K562 (cell line): ENCODE results near the gene FHIT. TPM values are rescaled to one million over a fixed set of nuclear protein-coding genes. Genes with fewer than 3 reads are reported as not detected.

Experiments used
- ATAC-seq: fragments of 200-7000 bp; cut with Tn5 transposase; 3 replicates; pipeline ENCODE4 v1.9.1; 2020; ENCODE audit warnings: moderate library complexity
- BruUV-seq: library from RNA; stranded (reverse); fragments of 400-500 nt; replicated peaks from 2 replicates; lab custom pipeline; 2021; lab: Mats Ljungman, UMichigan
- CTCF ChIA-PET: fragments of 300-600 bp; formaldehyde crosslinking; extraction: SDS; loops from one replicate; lab custom pipeline; 2021; ENCODE audit warnings: low intra/inter-chr PET ratio; lab: Yijun Ruan, JAX
- POLR2A ChIA-PET: fragments of 300-600, 350-650 bp; sonication (Branson Sonifier 250); formaldehyde crosslinking; extraction: SDS; loops from one replicate; lab custom pipeline; 2021; ENCODE audit warnings: antibody characterized with exemption, inconsistent platforms; lab: Yijun Ruan, JAX
- DNase-seq, 4 experiments: peaks; one replicate each; pipeline versions ENCODE4 v3.0.0 to v3.0.0-alpha.2; 2011 to 2018; ENCODE audit warnings: low spot score in 3 of 4, mixed read lengths in 3 of 4; ENCODE audit errors: extremely low read depth in 1 of 4
- FAIRE-seq: peaks from 2 replicates; lab custom pipeline; 2011; peaks lifted over from hg19 to GRCh38; lab: Jason Lieb, UNC
- H2AFZ ChIP-seq: 2 replicates; pipeline ENCODE4 v1.6.0; 2011; ENCODE audit warnings: low read depth, low read length, control low read depth, inconsistent platforms
- H3K27ac ChIP-seq: fragments of 200-600 bp; 3 replicates; pipeline ENCODE4 v1.8.0; 2011; ENCODE audit warnings: low read depth, mild to moderate bottlenecking, control low read depth, inconsistent platforms, low read length, moderate library complexity, mixed read lengths; ENCODE audit errors: extremely low read depth
- H3K27me3 ChIP-seq, 2 experiments: fragments of 300-600 bp in 1 of 2; 2 replicates in 1 of 2; 3 replicates in 1 of 2; pipeline versions ENCODE4 v1.6.0 to v1.8.0; 2011; ENCODE audit warnings: inconsistent platforms in 2 of 2, low read length in 2 of 2, mild to moderate bottlenecking in 1 of 2, mixed read lengths in 1 of 2, moderate library complexity in 1 of 2; ENCODE audit not compliant: control insufficient read depth in 2 of 2, insufficient read depth in 2 of 2
- H3K36me3 ChIP-seq: fragments of 300-600 bp; 3 replicates; pipeline ENCODE4 v1.8.0; 2011; ENCODE audit warnings: mild to moderate bottlenecking, low read length, inconsistent platforms; ENCODE audit not compliant: control insufficient read depth, insufficient read depth
- H3K4me1 ChIP-seq, 2 experiments: fragments of 200-600 bp in 1 of 2; replicated peaks in 1 of 2; 2 replicates in 1 of 2; 3 replicates in 1 of 2; pipeline versions ENCODE4 v1.5.1 to v1.8.0; 2011; ENCODE audit warnings: inconsistent platforms in 2 of 2, low read length in 2 of 2, mild to moderate bottlenecking in 1 of 2, mixed read lengths in 1 of 2, moderate library complexity in 1 of 2; ENCODE audit not compliant: control insufficient read depth in 2 of 2, insufficient read depth in 2 of 2
- H3K4me2 ChIP-seq: 2 replicates; pipeline ENCODE4 v1.6.1; 2011; ENCODE audit warnings: low read length, control low read depth, inconsistent platforms, mixed read lengths; ENCODE audit not compliant: insufficient read depth
- H3K4me3 ChIP-seq: fragments of 200-600 bp; sonication (generic), shearing (Covaris generic); 2 replicates; pipeline ENCODE4 v1.5.1; 2016; ENCODE audit warnings: control low read depth, inconsistent platforms
- H3K79me2 ChIP-seq: fragments of 200-600 bp; 3 replicates; pipeline ENCODE4 v1.8.0; 2011; ENCODE audit warnings: low read length, inconsistent platforms; ENCODE audit not compliant: control insufficient read depth, insufficient read depth
- H3K9ac ChIP-seq, 2 experiments: 2 replicates each; pipeline versions ENCODE4 v1.6.0 to v1.6.1; 2011; ENCODE audit warnings: low read depth in 2 of 2, low read length in 2 of 2, control low read depth in 1 of 2, inconsistent platforms in 1 of 2, mild to moderate bottlenecking in 1 of 2, mixed read lengths in 1 of 2; ENCODE audit not compliant: insufficient read depth in 1 of 2
- H3K9me1 ChIP-seq: one replicate; pipeline ENCODE4 v1.6.0; 2011; ENCODE audit warnings: inconsistent platforms, mild to moderate bottlenecking, low read length, moderate library complexity; ENCODE audit not compliant: control insufficient read depth, insufficient read depth
- H3K9me3 ChIP-seq: replicated peaks from 2 replicates; pipeline ENCODE4 v1.5.1; 2011; ENCODE audit warnings: low read depth, low read length, inconsistent platforms; ENCODE audit not compliant: control insufficient read depth, insufficient read depth
- H4K20me1 ChIP-seq: replicated peaks from 2 replicates; pipeline ENCODE4 v1.6.1; 2011; ENCODE audit warnings: low read length, inconsistent platforms, mixed read lengths; ENCODE audit not compliant: control insufficient read depth, insufficient read depth
- ADNP ChIP-seq: fragments of 200-800 bp; sonication (Bioruptor generic); IDR thresholded peaks from 2 replicates; pipeline ENCODE4 v1.6.1; 2016; ENCODE audit warnings: missing genetic modification characterization, missing compliant biosample characterization
- BMI1 ChIP-seq: fragments of 150-350 bp; IDR thresholded peaks from 2 replicates; pipeline ENCODE4 v1.6.1; 2014; ENCODE audit warnings: low read length
- ETS2 ChIP-seq: IDR thresholded peaks from 2 replicates; pipeline ENCODE4 v1.6.1; 2016; ENCODE audit warnings: borderline replicate concordance, missing genetic modification characterization, mild to moderate bottlenecking, moderate library complexity, missing compliant biosample characterization; ENCODE audit not compliant: poor library complexity, severe bottlenecking
- JUNB ChIP-seq: fragments of 450-650 bp; formaldehyde crosslinking; conservative IDR thresholded peaks from 2 replicates; pipeline ENCODE4 v1.4.0; 2020; ENCODE audit warnings: mild to moderate bottlenecking
- LCOR ChIP-seq: sonication (generic); formaldehyde crosslinking; IDR thresholded peaks from 2 replicates; pipeline ENCODE4 v1.8.0; 2022; ENCODE audit warnings: mild to moderate bottlenecking, missing genetic modification reagents
- NCOR1 ChIP-seq: fragments of 450-650 bp; IDR thresholded peaks from 2 replicates; pipeline ENCODE4 v1.6.1; 2016; ENCODE audit warnings: mild to moderate bottlenecking, moderate library complexity
- NFRKB ChIP-seq: fragments of 450-650 bp; IDR thresholded peaks from 2 replicates; pipeline ENCODE4 v1.6.1; 2016; ENCODE audit warnings: low read depth
- SAP30 ChIP-seq: fragments of 200-600 bp; sonication (generic); IDR thresholded peaks from 2 replicates; pipeline ENCODE4 v1.6.1; 2012; ENCODE audit warnings: borderline replicate concordance, low read depth, mild to moderate bottlenecking, moderate library complexity, low read length, control low read depth, inconsistent platforms; ENCODE audit not compliant: insufficient read depth, poor library complexity, severe bottlenecking
- ZFP30 ChIP-seq: fragments of 250-450 bp; sonication (Bioruptor Pico); IDR thresholded peaks from 2 replicates; pipeline ENCODE4 v1.8.0; 2022; ENCODE audit warnings: moderate library complexity, mild to moderate bottlenecking, inconsistent platforms, borderline replicate concordance
- ZNF655 ChIP-seq: fragments of 250-450 bp; sonication (Bioruptor Pico); IDR thresholded peaks from 2 replicates; pipeline ENCODE4 v1.5.0; 2021
- WGBS: fragments of 100-300 bp; shearing (Covaris generic); methylation state at CpG from one replicate; pipeline ENCODE4 v1.1.6; 2016; ENCODE audit warnings: low coverage, mixed read lengths; ENCODE audit not compliant: insufficient coverage; ENCODE audit errors: missing lambda C conversion rate; 5-methylcytosine and 5-hydroxymethylcytosine counted together
- in situ Hi-C: fragments of 300-500 bp; cut with MboI; formaldehyde crosslinking; loops from 4 replicates; pipeline ENCODE4 v1.15.0; 2018; ENCODE audit warnings: inconsistent platforms, mixed read lengths
- intact Hi-C: fragments of 100-400 bp; cut with micrococcal nuclease; formaldehyde crosslinking; loops from 2 replicates; pipeline ENCODE4 v1.14.2; 2022
- polyA plus RNA-seq, 8 experiments: library from polyadenylated mRNA; depleted of rRNA in 4 of 8; stranded (reverse) in 5 of 8; unstranded in 3 of 8; fragments of >200 nt; fragmentation: Nextera tagmentation in 2 of 8; fragmentation: Illumina TruSeq in 1 of 8; extraction: Ambion mirVana in 2 of 8; extraction: Trizol in 1 of 8; gene quantifications; 2 replicates each; pipeline versions ENCODE4 v1.2.1 to v1.2.3, GENCODE V29; 2011 to 2014; ENCODE audit warnings: inconsistent platforms in 1 of 8, missing spikeins in 1 of 8
- total RNA-seq, 7 experiments: library from RNA; depleted of rRNA in 6 of 7; stranded (reverse); fragments of >200 nt in 6 of 7; fragmentation: Illumina TruSeq in 2 of 7; extraction: Trizol in 2 of 7; gene quantifications; 2 replicates each; pipeline versions ENCODE4 v1.2.1 to v1.2.3, GENCODE V29; 2011 to 2021; ENCODE audit warnings: low replicate concordance in 1 of 7

The FHIT gene
- total and polyA plus RNA-seq, 9 of the 15 experiments (the other 6 are each of a cell fraction or from before 2014, with no cell fraction given), result 1.7 to 9.1 (median 4.3) TPM

- CTCF ChIA-PET, result no interaction called here
- BruUV-seq, result no TSS peak
- no peaks in the 10 kb centered on the region for H3K27me3 ChIP-seq
- ATAC-seq (no peak), FAIRE-seq (no peak)
- H3K9me1 ChIP-seq, result no peaks in the 10 kb centered on the region
- no peaks in the 10 kb centered on the region for H3K4me1 ChIP-seq
- no peak overlapping the region for H2AFZ ChIP-seq
- no peak overlapping the region for H3K9ac ChIP-seq
- no peak overlapping the region for H3K4me3 ChIP-seq
- intact Hi-C loops, result no loop called here
- TF ChIP-seq LCOR (CRISPR knock-in tag) (no peak), BMI1 (no peak), SAP30 (no peak), NCOR1 (no peak), ZFP30 (CRISPR knock-in tag) (no peak), JUNB (no peak), NFRKB (no peak), ZNF655 (CRISPR knock-in tag) (no peak), ETS2 (tag) (no peak), ADNP (tag) (no peak)
- TF ChIP-seq, all 486 proteins: peak for 0
- no peak for DNase-seq
- POLR2A ChIA-PET, result no interaction called here
- Histone ChIP-seq H3K79me2 (no peaks in the 10 kb centered on the region), H3K36me3 (no peaks in the 10 kb centered on the region), H3K27ac (no peak overlapping the region), H3K9me3 (no peaks in the 10 kb centered on the region), H4K20me1 (no peaks in the 10 kb centered on the region), H3K4me2 (no peak overlapping the region)
- in situ Hi-C loops, result no loop called here
- 100% methylated on average over 1 of the region's 4 CpGs for WGBS
Observed at GRCh38 chr3:59939826-59940426, 1311.3 kb downstream of the FHIT start.
